Psoas muscle (tissue), 8 donors: Measurements from ENCODE around the gene ATP8B1. TPM values are rescaled to one million over a fixed set of nuclear protein-coding genes. Genes with fewer than 3 reads are reported as not detected.
"Not testable (repeated sequence)": the region's sequence is repeated elsewhere in the genome, so short reads cannot be mapped to it uniquely, and the experiment has no call there.

Source experiments
- ATAC-seq, 4 donors: fragments of 200-7000 bp; cut with Tn5 transposase; one replicate each; pipeline ENCODE4 v1.9.1; 2020; ENCODE audit warnings: moderate library complexity in 3 of 4, mild to moderate bottlenecking in 2 of 4
- DNase-seq, 2 donors: peaks; one replicate each; pipeline ENCODE4 v3.0.0-alpha.2; 2020
- H3K27ac ChIP-seq: fragments of 200-600 bp; one replicate; pipeline ENCODE4 v1.8.0; 2022
- H3K27me3 ChIP-seq, 3 donors: fragments of 200-600 bp in 1 of 3; one replicate each; pipeline versions ENCODE4 v1.6.1 to v1.8.0; 2013 to 2022; ENCODE audit warnings: low read length in 2 of 3, mild to moderate bottlenecking in 2 of 3, moderate library complexity in 1 of 3; ENCODE audit not compliant: insufficient read depth in 3 of 3
- H3K36me3 ChIP-seq, 2 donors: fragments of 200-600 bp in 1 of 2; one replicate each; pipeline versions ENCODE4 v1.6.1 to v1.8.0; 2013 to 2022; ENCODE audit warnings: low read depth in 1 of 2, mild to moderate bottlenecking in 1 of 2, moderate library complexity in 1 of 2; ENCODE audit not compliant: insufficient read depth in 1 of 2
- H3K4me1 ChIP-seq: fragments of 200-600 bp; one replicate; pipeline ENCODE4 v1.8.0; 2022
- H3K4me3 ChIP-seq: fragments of 200-600 bp; one replicate; pipeline ENCODE4 v1.8.0; 2022; ENCODE audit warnings: mild to moderate bottlenecking
- H3K9me3 ChIP-seq: fragments of 200-600 bp; one replicate; pipeline ENCODE4 v1.8.0; 2022
- WGBS, 3 donors: extraction: QIAGEN DNeasy Blood & Tissue Kit; methylation state at CpG; one replicate each; pipeline versions ENCODE4 v1.1.6 to v1.1.7; 2013; 5-methylcytosine and 5-hydroxymethylcytosine counted together
- intact Hi-C, 2 donors: fragments of 100-400 bp; cut with DNase I; formaldehyde crosslinking; loops; one replicate each; pipeline versions ENCODE4 v1.11.0 to v1.14.2; 2022
- long read RNA-seq, 2 donors: library from polyadenylated mRNA; unstranded; transcript quantifications; one replicate each; pipeline ENCODE4 v2.0.0, GENCODE V29; 2021
- polyA plus RNA-seq, 3 donors: library from polyadenylated mRNA; stranded (reverse); fragments of 200-250 nt; gene quantifications; one replicate each; pipeline ENCODE4 v1.2.3, GENCODE V29; 2013
- total RNA-seq, 4 donors: library from RNA; stranded (reverse); fragmentation: NEBNext Ultra II Directional in 2 of 4; extraction: Animal tissue kit (Norgen Biotek cat#: 25700) in 2 of 4; gene quantifications; one replicate each; pipeline versions ENCODE4 v1.2.1 to v1.2.4, GENCODE V29; 2021 to 2023
- TF ChIP-seq, protein P1 (sequence below): fragments of 200-600 bp; IDR thresholded peaks from one replicate; pipeline ENCODE4 v1.8.0; 2022; ENCODE audit warnings: antibody characterized with exemption
- donor health status: healthy with polysubstance abuse.
- donor health status: DM: no; HTN: no; CAD: no; lungs with moderate emphysema.
- donor health status: Bipolar disorder and iron deficiency.
- donor health status: healthy.
- donor health status: DM: yes; HTN: yes; CAD: no.
- donor health status: DM: no; HTN: no; CAD: no.
- donor health status: DM: no; HTN: no; CAD: no.
- donor health status: DM: yes; HTN: yes; CAD: no.

The ATP8B1 gene
- total RNA-seq (1 to 10 TPM; 1.2 to 2.5 (median 1.7) TPM), polyA plus RNA-seq (under 1 TPM; 0.45 to 0.79 (median 0.63) TPM)
- long read RNA-seq, donor 1: 0 reads
- long read RNA-seq, donor 2, partial matches to known transcripts: 0 of 1 reads
- long read RNA-seq, donor 2, other reads (novel, unspliced or antisense): 1 of 1 reads

DNA sequence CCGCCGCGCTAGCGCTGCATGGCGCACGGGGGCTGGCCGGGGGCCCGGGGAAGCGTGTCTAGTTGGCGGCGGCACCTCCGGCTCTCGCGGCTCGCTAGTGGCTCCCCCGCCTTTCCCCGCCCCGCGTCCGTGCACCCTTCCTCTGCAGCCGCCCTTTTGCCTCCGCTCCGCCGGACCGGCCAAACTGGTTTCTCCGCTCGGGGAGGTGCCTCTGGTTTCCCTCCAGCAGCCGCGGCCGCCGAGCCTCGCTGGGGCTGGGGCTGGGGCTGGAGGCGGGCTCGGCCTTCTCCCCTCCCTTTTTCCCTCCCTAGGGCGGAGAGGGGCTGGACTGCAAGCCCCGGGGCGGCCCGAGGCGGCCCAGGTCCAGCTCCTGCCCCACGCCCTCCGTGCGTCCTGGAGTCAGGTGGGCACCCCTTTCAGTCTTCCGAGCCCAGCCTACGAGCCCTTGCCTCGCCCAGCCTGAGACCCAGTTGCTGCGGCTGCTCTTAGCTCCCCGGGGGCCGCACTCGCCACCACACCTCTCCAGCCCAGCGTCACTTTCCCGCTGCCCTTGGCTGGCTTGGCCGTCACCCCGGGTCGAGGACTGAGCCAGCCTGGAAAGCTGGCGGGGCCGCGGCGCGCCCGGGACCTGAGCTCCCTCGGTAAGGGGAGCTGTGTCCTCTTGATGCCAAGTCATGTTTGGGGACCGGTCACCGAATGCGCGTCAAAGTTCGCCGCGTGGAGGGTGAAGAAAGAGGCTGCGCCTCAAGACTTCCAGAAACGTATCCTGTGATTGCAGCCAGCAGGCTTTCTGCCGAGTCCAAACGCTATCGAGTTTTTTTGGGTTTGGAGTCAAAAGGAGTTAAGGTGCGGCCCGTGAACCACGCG, at the start of gene ATP8B1:
TSS of gene ATP8B1 (minus strand) at position 213 of the 867 bp plus-strand sequence. CDS start 71,508 bp downstream, outside the sequence.
- Histone ChIP-seq H3K4me1 (peaks cover 22% of the 10 kb centered on the region), H3K36me3 (no peaks in the 10 kb centered on the region), H3K27me3 (peaks cover 0 to 4% (median 0%) of the 10 kb centered on the region in 3 donors), H3K27ac (peak within 1 kb of the TSS; percentile 71), H3K9me3 (no peaks in the 10 kb centered on the region), H3K4me3 (peak within 1 kb of the TSS; percentile 75)
- WGBS, 3 donors: 1% methylated on average over 62 to 77 of the region's 77 CpGs
- ATAC-seq: peak; percentile 83 to 93 (median 87)
- TF ChIP-seq, protein P1, sequence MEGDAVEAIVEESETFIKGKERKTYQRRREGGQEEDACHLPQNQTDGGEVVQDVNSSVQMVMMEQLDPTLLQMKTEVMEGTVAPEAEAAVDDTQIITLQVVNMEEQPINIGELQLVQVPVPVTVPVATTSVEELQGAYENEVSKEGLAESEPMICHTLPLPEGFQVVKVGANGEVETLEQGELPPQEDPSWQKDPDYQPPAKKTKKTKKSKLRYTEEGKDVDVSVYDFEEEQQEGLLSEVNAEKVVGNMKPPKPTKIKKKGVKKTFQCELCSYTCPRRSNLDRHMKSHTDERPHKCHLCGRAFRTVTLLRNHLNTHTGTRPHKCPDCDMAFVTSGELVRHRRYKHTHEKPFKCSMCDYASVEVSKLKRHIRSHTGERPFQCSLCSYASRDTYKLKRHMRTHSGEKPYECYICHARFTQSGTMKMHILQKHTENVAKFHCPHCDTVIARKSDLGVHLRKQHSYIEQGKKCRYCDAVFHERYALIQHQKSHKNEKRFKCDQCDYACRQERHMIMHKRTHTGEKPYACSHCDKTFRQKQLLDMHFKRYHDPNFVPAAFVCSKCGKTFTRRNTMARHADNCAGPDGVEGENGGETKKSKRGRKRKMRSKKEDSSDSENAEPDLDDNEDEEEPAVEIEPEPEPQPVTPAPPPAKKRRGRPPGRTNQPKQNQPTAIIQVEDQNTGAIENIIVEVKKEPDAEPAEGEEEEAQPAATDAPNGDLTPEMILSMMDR: no peak
- intact Hi-C loops: loop anchor here (5.0 to 10.0 kb wide), 4 partner anchors 36 to 181 kb away; partner anchors contain the start of gene NARS1 (in 1 of the 2)
- DNase-seq: peak; percentile 65 to 86

DNA sequence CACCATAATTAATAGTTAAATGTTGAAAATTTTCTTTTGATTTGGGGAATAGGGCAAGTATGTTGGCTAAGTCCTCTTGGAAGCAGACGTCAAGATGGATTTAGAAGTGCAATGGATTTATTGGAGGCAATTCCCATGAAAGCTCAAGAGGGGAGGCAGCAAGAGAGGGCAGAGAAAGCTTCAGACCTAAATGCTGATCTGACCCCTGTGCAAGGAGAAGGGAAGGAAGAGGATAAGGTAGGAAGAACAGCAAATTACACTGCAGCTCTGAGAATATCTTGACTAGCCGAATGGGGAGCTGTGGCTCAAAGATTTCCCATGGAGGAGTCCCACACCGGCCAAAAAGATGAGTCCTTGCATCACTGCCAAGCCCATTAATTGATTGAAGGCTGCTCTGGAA, 46.9 kb upstream of the ATP8B1 start:
- H3K9me3 ChIP-seq: no peaks in the 10 kb centered on the region
- ATAC-seq (no peak), DNase-seq (no peak)
- intact Hi-C loops: no loop called here
- H3K27ac ChIP-seq: no peak overlapping the region
- TF ChIP-seq, protein P1: no peak
- 51 to 64% (median 62%) methylated on average over 3 of the region's 3 CpGs for WGBS, 3 donors
- no peaks in the 10 kb centered on the region for H3K4me1 ChIP-seq
- no peaks in the 10 kb centered on the region for H3K27me3 ChIP-seq
- no peaks in the 10 kb centered on the region for H3K36me3 ChIP-seq
- H3K4me3 ChIP-seq: no peak overlapping the region

DNA sequence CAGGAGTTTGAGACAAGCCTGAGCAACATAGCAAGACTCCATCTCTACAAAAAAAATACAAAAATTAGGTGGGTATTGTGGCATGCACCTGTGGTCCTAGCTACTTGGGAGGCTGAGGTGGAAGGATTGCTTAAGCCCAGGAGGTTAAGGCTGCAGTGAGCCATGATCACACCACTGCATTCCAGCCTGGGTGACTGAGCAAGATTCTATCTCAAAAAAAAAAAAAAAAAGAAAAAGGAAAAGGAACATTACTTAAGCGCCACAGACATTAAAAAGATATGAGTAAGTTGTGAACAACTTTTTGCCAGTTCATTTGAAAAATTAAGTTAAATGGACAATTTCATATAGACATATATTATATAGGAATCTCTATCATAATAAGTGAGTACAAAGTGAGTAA, 45.3 kb upstream of the ATP8B1 start:
- intact Hi-C loops, H3K4me1 ChIP-seq, DNase-seq, H3K27me3 ChIP-seq, H3K4me3 ChIP-seq, H3K36me3 ChIP-seq, H3K27ac ChIP-seq, ATAC-seq, H3K9me3 ChIP-seq: not testable (repeated sequence)
- WGBS, 3 donors: 95 to 100% (median 97%) methylated on average over 1 of the region's 1 CpG

DNA sequence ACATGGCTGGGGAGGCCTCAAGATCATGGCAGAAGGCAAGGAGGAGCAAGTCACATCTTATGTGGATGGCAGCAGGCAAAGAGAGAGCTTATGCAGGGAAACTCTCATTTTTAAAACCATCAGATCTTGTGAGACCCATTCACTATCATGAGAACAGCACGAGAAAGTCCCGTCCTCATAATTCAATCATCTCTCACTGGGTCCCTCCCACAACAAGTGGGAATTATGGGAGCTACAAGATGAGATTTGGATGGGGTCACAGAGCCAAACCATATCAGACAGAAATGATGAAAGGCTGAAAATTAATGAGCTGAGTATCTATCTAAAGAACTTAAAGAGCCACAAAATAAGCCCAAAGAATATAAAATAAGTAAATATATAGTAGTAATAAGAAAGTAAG, 44.3 kb upstream of the ATP8B1 start:
- H3K9me3 ChIP-seq, H3K4me3 ChIP-seq, DNase-seq, ATAC-seq, H3K36me3 ChIP-seq, H3K4me1 ChIP-seq, H3K27ac ChIP-seq, H3K27me3 ChIP-seq, intact Hi-C loops: not testable (repeated sequence)
- 83 to 90% (median 89%) methylated on average over 2 of the region's 2 CpGs for WGBS, 3 donors

DNA sequence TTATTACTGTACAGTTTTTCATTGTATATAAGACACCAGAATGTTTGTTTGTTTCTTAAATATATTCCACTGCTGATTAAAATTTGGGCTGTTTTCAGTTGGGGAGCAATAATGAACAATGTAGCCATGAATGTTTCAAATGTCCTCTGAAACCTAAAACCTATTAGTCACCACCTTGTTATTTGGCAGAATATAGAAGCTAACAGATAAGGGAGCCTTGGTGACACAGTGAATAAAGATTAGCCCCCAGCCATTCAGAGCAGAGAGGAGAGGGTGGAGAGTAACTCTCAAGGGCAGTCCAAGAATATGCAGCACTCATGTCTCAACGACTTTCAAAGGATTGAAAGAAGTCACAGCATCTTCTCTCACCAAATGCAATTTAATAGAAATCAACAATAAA, 43.1 kb upstream of the ATP8B1 start:
- H3K4me3 ChIP-seq: no peak overlapping the region
- no peak overlapping the region for H3K27ac ChIP-seq
- no peaks in the 10 kb centered on the region for H3K4me1 ChIP-seq
- no peaks in the 10 kb centered on the region for H3K36me3 ChIP-seq
- H3K9me3 ChIP-seq: no peaks in the 10 kb centered on the region
- WGBS, 3 donors: 39 to 52% (median 42%) methylated on average over 1 of the region's 1 CpG
- DNase-seq: no peak
- no peak for ATAC-seq
- H3K27me3 ChIP-seq: no peaks in the 10 kb centered on the region
- intact Hi-C loops: no loop called here
- TF ChIP-seq, protein P1: no peak
